NCI-H460 (cell line): ENCODE data around the gene SIAH1. TPM values are rescaled to one million over a fixed set of nuclear protein-coding genes. Genes with fewer than 3 reads are reported as not detected.
"Not testable (repeated sequence)": the region's sequence is repeated elsewhere in the genome, so short reads cannot be mapped to it uniquely, and the experiment has no call there.

Experiments
- DNase-seq: peaks from one replicate; pipeline ENCODE4 v3.0.0-alpha.2; 2016; ENCODE audit warnings: low read depth; ENCODE audit errors: extremely low read depth
- total RNA-seq: library from RNA; depleted of rRNA; stranded (reverse); fragments of >200 nt; shearing (Covaris generic); gene quantifications from 2 replicates; pipeline ENCODE4 v1.2.3, GENCODE V29; 2014

The SIAH1 gene
- total RNA-seq, 1 experiment from 2014 or later: 30.6 TPM

- no peak for DNase-seq
These were observed 8.5 kb upstream of the SIAH1 start for GRCh38 chr16:48393485-48394354.

GRCh38 chr16:48392407-48392806, 7.2 kb upstream of the SIAH1 start:
- no peak for DNase-seq

GRCh38 chr16:48386559-48387312, 1.5 kb upstream of the SIAH1 start:
- DNase-seq: no peak

- no peak for DNase-seq
These were observed 527 bp downstream of the SIAH1 start for GRCh38 chr16:48384520-48385252.

- DNase-seq: no peak
These were observed 1.2 kb downstream of the SIAH1 start for GRCh38 chr16:48383877-48384519.

- DNase-seq: no peak
These were observed 2.0 kb downstream of the SIAH1 start for GRCh38 chr16:48383009-48383876.

- DNase-seq: no peak
These were observed 3.1 kb downstream of the SIAH1 start for GRCh38 chr16:48382131-48382530.

- DNase-seq: no peak
These were observed 4.0 kb downstream of the SIAH1 start for GRCh38 chr16:48381201-48381600.

GRCh38 chr16:48378836-48379235, 6.4 kb downstream of the SIAH1 start:
- DNase-seq: no peak

- no peak for DNase-seq
These were observed 6.9 kb downstream of the SIAH1 start for GRCh38 chr16:48378276-48378675.

GRCh38 chr16:48377301-48377700, 7.9 kb downstream of the SIAH1 start:
- DNase-seq: not testable (repeated sequence)

GRCh38 chr16:48374255-48374654, 11.0 kb downstream of the SIAH1 start:
- no peak for DNase-seq

- no peak for DNase-seq
These were observed 11.8 kb downstream of the SIAH1 start for GRCh38 chr16:48373258-48374029.

GRCh38 chr16:48372744-48373143, 12.5 kb downstream of the SIAH1 start:
- no peak for DNase-seq

GRCh38 chr16:48371393-48371780, 13.8 kb downstream of the SIAH1 start:
- no peak for DNase-seq

GRCh38 chr16:48370668-48371392, 14.4 kb downstream of the SIAH1 start:
- DNase-seq: not testable (repeated sequence)

GRCh38 chr16:48370229-48370628, 15.0 kb downstream of the SIAH1 start:
- no peak for DNase-seq

- no peak for DNase-seq
These were observed 15.4 kb downstream of the SIAH1 start for GRCh38 chr16:48369765-48370164.
